BJ (cell line): ENCODE measurements around the gene PRKAR1B. TPM values are rescaled to one million over a fixed set of nuclear protein-coding genes. Genes with fewer than 3 reads are reported as not detected.

Experiments
- CTCF ChIA-PET: fragments of 350-600 bp; formaldehyde crosslinking; extraction: SDS; loops from one replicate; lab custom pipeline; 2021; ENCODE audit warnings: antibody characterized with exemption, inconsistent platforms; lab: Yijun Ruan, JAX
- POLR2A ChIA-PET: fragments of 300-600 bp; sonication (Branson Sonifier 250); formaldehyde crosslinking; extraction: SDS; loops from one replicate; lab custom pipeline; 2021; ENCODE audit warnings: antibody characterized with exemption; lab: Charles Lee
- DNase-seq: peaks from one replicate; pipeline ENCODE4 v3.0.0-alpha.2; 2011; ENCODE audit warnings: low read depth
- H3K27me3 ChIP-seq: 2 replicates; pipeline ENCODE4 v1.6.0; 2011; ENCODE audit warnings: low read length; ENCODE audit not compliant: control insufficient read depth, insufficient read depth
- H3K36me3 ChIP-seq: 2 replicates; pipeline ENCODE4 v1.5.1; 2011; ENCODE audit warnings: low read length; ENCODE audit not compliant: control insufficient read depth, insufficient read depth
- H3K4me3 ChIP-seq: 2 replicates; pipeline ENCODE4 v1.5.1; 2011; ENCODE audit warnings: low read depth, mild to moderate bottlenecking, control low read depth, low read length
- polyA plus RNA-seq: library from polyadenylated mRNA; depleted of rRNA; stranded (reverse); fragments of >200 nt; gene quantifications from 2 replicates; pipeline ENCODE4 v1.2.3, GENCODE V29; 2011
- TF ChIP-seq, protein P1 (sequence below): IDR thresholded peaks from 2 replicates; pipeline ENCODE4 v1.5.1; 2011; ENCODE audit warnings: low read depth, mild to moderate bottlenecking, control low read depth, inconsistent platforms, low read length, moderate library complexity; ENCODE audit not compliant: insufficient read depth

The PRKAR1B gene
- polyA plus RNA-seq, 1 experiment: 7.4 TPM

DNA sequence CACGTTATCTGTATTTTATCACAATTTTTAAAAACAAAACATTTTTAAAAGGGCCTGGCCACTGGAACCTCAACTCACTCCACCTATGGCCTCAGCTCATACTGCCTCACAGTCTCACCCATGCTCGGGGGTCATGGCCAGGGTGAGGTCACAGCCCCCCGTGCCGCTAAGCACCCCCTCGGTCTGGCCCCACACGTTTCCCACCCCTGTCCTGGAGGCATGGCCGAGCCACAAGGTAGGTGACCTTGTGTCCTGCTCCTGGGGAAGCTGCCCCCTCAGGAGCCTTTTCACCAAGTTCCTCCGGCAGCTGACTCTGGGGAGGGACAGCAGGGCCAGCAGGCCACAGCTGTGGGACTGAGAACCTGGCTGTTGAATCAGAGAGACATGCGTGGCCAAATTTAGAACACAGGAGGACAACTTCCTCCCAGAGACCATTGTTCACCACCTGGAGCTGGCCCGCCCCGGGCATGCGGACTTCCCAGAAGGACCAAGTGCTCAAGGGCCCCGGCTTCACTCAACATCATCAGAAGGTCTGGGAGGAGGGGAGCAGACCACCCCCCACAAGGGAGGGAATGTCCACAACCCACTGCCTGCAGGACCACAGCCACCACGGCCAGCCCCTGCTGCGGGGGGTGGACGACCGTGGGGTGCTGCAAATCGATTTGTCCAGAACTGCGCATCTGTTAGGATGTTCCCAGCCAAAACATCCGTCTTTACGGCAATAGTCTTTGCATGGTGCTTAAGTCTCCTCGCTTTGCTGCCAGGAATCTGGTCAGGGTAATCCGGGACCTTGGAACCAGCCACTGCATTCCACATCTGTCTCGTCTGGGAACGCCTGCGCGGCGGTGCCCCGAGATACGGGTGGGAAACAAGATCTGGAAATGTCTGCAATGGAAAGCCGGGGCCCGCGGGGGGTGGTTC, 158.8 kb downstream of the PRKAR1B start:
- POLR2A ChIA-PET: no interaction called here
- Histone ChIP-seq H3K4me3 (no peak overlapping the region), H3K27me3 (no peaks in the 10 kb centered on the region), H3K36me3 (no peaks in the 10 kb centered on the region)
- TF ChIP-seq, protein P1, sequence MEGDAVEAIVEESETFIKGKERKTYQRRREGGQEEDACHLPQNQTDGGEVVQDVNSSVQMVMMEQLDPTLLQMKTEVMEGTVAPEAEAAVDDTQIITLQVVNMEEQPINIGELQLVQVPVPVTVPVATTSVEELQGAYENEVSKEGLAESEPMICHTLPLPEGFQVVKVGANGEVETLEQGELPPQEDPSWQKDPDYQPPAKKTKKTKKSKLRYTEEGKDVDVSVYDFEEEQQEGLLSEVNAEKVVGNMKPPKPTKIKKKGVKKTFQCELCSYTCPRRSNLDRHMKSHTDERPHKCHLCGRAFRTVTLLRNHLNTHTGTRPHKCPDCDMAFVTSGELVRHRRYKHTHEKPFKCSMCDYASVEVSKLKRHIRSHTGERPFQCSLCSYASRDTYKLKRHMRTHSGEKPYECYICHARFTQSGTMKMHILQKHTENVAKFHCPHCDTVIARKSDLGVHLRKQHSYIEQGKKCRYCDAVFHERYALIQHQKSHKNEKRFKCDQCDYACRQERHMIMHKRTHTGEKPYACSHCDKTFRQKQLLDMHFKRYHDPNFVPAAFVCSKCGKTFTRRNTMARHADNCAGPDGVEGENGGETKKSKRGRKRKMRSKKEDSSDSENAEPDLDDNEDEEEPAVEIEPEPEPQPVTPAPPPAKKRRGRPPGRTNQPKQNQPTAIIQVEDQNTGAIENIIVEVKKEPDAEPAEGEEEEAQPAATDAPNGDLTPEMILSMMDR: no peak
- CTCF ChIA-PET: interaction anchor here (0.6 kb wide), 1 partner anchor 23 kb away, joined by 3 read pairs; no protein-coding TSS in a partner anchor
- DNase-seq: peak; percentile 9

DNA sequence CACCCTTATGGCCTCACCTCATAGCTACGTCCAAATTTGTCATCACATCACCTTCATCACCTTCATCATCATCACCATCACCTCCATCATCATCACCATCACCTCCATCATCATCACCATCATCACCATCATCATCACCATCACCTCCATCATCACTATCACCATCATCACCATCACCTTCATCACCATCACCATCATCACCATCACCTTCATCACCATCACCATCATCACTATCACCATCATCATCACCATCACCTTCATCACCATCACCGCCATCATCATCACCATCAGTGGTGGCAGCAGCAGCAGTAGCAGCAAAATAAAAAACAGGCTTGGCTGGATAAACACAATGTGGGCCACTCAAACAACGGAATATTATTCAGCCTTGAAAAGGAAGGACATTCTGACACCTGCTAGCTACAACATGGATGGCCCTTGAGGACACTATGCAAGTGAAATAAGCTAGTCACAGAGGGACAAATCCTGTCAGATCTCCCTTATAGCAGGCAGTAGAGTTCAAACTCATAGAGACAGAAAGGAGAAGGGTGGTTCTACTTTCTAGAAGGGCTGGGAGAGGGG, 159.7 kb downstream of the PRKAR1B start:
- TF ChIP-seq, protein P1: no peak
- H3K36me3 ChIP-seq: no peaks in the 10 kb centered on the region
- DNase-seq: no peak
- POLR2A ChIA-PET: no interaction called here
- no peaks in the 10 kb centered on the region for H3K27me3 ChIP-seq
- CTCF ChIA-PET: no interaction called here
- no peak overlapping the region for H3K4me3 ChIP-seq

DNA sequence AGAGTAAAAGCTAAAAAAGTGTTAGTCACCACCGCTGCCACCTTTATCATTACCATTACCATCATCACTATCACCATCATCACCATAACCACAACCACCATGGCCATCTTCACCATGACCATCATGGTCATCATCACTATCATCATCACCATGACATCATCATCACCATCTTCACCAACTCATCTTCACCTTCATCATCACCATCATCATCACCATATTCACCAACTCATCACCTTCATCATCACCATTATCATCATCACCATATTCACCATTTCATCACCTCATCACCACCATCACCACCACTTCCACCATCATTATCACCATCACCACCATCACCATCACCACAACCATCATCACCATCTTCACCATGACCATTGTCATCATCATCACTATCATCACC, 161.0 kb downstream of the PRKAR1B start:
- TF ChIP-seq, protein P1: no peak
- Histone ChIP-seq H3K27me3 (no peaks in the 10 kb centered on the region), H3K4me3 (no peak overlapping the region), H3K36me3 (no peaks in the 10 kb centered on the region)
- ChIA-PET POLR2A (no interaction called here), CTCF (interaction anchor here (0.6 kb wide), 1 partner anchor 24 kb away, joined by 3 read pairs; no protein-coding TSS in a partner anchor)
- no peak for DNase-seq

DNA sequence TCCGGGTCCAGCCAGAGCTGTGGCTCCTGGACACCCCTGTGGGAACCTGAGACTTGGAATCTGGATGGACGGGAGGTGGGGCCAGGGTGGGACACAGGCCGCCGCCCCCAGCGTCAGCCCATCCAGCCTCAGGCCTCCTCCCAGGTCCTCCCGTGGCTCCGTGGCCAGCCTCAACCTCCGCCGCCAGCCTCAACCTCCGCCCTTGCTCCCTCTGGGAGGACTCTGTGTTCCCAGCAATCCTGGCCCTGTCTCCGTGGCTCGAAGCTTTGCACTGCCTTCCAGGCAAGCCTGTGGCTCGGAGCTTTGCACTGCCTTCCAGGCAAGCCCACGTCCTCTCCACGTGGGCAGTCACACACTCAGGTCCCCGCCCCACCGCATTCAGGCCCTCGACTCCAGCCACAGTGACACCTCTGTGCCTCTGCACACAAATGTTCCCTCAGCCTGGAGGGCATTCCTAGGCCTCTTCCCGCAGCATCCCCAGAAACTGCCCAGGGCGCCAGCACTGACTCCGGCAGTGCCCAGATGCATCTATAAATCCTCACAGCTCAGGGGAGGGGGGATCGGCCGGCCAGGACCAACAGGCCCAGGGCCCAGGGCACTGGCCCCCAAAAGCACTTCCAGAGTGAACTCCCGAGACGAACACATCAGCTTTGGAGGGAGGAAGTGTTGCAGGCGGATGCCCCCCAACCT, 162.8 kb downstream of the PRKAR1B start:
- H3K36me3 ChIP-seq: no peaks in the 10 kb centered on the region
- TF ChIP-seq, protein P1: no peak
- no peaks in the 10 kb centered on the region for H3K27me3 ChIP-seq
- ChIA-PET POLR2A (no interaction called here), CTCF (no interaction called here)
- no peak for DNase-seq
- H3K4me3 ChIP-seq: no peak overlapping the region
